NCI-H128 (cell line): ENCODE results near the gene SPOCK1.

ENCODE experiments used
- DNase-seq: peaks from one replicate; lab custom pipeline; 2025; ENCODE audit not compliant: unreplicated experiment; lab: John Stamatoyannopoulos, UW

SPOCK1 gene

DNA sequence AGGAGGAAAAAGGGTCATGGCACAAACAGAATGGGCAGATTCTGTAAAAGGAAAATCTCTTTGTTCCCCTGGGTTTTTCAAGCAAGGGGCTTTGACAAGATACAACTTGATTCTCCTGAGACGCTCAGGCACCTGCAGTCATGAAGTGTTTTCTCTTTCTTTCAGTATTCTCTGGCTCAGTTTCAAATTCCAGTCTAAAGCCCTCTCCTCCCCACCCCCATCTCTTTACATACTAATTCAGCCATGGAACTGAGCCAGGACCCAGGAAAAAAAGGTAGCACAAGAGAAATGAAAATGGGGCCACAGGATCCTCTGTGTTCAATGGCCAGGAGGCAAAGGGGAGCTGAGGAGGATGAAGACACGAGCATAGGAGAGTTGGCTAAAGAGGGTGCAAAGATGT, 408.4 kb downstream of the SPOCK1 start:
- DNase-seq: peak; percentile 15

- DNase-seq: no peak
These were observed 409.0 kb downstream of the SPOCK1 start for GRCh38 chr5:137090151-137090550.

DNA sequence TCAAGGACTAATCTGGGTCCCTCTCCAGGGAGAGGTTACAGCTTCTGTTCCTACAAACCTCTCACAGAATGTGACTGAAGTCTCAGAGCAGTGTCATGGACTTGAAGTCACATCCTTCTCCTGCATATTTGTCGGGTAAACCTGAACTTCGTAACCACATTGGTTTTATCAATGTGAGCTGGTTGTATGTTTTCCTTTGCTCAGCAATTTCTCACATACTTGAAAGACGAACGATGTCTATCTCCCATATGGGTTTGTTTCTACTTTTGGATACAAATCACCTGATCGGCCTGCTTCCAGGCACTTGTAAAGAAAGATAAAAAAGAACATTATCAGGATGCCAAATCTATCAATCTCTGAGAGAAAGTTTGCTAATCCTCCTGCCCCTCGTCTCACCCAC, 411.0 kb downstream of the SPOCK1 start:
- DNase-seq: no peak

DNA sequence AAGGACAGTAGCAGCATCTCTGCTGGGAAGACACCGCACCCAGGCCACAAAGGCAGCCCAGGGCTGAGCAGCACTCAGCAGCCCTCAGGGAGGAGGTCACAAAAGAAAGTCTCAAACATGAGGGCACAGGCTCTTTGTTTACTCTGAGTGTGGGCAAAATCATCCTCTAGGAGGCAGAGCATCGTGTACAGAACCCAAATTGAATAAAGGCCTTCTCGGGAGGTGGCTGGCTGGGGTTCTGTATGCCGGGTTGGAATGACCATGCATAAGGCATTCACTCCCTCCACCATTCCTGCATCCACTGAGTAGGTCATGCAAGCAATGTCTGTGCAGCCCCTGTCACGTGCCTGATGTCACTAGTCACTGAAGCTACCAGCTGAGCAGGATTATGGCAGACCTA, 412.8 kb downstream of the SPOCK1 start:
- no peak for DNase-seq

GRCh38 chr5:137085206-137085605, 413.9 kb downstream of the SPOCK1 start:
- DNase-seq: no peak

DNA sequence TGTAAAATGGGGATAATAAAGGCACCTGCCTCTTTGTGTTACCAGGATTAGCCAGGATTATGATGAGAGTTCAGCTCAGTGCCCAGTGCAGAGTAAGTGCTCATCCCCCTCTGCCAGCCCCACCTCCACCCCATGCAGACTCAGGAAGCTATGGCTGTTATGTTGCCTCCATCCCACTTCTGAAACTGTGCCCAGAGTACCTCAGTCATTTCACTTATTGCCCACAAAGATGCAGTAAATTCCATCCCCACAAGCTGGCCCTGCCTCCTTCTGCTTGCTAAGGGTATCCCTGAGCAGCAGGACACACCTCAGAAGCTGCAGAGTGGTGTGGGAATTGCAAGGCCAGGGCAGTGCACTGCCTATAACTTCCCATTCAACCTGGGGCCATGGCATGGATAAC, 415.1 kb downstream of the SPOCK1 start:
- DNase-seq: no peak

DNA sequence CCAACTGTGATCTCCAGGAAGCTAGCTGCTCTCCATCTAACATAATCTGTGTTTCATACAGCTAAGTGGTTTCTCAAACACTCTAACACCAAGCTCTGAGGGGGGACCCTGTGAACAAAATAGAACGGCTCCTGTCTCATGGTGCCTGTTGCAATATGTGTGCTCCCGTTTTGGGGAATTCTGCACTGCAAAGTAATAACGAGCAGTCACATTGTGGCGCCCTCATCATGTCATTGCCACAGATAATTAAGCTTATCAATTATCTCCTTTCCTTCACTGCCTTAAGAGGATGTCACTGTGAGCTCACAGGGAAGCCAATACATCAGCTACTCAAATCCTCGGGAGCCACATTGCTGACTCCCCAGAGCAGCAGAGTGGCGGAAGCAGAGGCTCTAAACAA, 416.2 kb downstream of the SPOCK1 start:
- DNase-seq: no peak

DNA sequence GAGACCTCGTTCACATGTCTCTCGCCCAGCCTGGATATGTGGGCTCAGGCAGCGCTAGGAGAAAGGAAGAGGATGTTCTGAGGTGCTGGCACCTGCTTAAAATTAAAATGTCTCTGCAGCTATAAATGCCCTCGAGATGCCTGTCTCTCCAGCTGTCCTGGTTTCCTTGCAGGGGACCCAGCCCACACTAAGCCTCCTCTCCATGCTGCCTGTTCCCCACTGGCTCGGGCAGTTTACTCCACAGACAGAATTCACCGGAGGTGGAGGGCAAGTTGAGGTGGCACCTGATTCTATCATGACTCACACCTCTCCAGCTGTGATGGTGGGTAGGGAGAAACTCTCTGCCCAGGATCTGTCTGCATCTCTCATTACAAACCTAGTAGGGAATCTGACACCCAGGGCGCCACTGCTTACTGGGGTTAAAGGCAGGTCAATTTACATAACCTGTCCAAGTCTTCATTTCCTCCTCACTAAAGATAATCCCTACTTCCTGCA, 420.9 kb downstream of the SPOCK1 start:
- DNase-seq: no peak

GRCh38 chr5:137075163-137075970, 423.8 kb downstream of the SPOCK1 start:
- peak; percentile 19 for DNase-seq

GRCh38 chr5:137073189-137073588, 425.9 kb downstream of the SPOCK1 start:
- DNase-seq: no peak

DNA sequence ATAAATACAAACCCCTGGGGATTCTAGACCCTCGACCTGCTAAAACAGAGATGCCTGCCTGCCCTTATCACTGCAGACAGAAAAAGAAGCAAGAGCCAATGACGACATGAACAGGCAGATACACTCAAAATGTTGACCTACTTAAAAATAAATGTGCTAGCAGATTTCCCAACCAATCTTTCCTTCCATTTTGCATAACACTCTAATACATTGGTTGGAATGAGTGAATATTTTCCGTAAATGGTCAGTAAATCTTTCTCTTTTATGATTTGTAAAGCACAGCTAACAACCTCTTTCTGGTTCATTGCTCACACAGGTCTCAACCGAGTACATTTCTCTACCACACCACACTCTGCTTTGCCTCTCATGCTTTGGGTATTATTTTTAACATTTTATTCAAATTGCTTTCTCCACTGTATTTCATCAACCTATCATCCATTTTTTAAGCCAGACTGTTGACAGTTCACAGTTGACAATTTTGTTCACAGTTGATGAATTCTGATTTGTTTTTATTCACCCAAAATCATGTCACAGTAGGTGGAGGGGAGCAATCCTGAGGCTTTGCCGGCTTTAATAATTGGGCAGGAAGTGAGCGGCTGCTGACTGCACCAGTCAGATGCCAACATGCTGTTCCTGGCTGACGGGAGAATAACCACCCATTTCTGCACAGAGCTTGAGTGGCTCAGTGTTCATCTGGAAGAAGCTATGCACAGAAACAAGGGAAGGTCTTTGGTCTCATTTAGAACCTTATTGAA, 426.6 kb downstream of the SPOCK1 start:
- DNase-seq: no peak

DNA sequence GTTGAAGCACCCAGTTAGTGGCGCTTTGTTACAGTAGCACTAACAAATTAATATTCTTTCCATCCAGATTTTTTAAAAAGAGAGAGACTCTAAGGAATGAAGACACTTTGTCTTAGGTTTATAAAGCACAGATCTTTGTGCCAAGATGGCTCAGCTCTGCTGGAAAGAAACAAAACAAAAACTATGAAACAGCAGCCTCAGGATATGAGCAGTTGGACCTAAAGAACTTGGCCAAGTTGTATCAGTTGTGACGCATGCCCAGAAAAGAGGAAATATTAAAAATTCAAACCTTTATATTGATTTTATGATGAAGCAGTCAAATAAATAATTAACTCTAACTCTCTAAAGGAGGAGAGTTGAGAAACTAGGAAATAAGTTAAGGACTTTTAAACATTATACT, 427.2 kb downstream of the SPOCK1 start:
- DNase-seq: no peak

DNA sequence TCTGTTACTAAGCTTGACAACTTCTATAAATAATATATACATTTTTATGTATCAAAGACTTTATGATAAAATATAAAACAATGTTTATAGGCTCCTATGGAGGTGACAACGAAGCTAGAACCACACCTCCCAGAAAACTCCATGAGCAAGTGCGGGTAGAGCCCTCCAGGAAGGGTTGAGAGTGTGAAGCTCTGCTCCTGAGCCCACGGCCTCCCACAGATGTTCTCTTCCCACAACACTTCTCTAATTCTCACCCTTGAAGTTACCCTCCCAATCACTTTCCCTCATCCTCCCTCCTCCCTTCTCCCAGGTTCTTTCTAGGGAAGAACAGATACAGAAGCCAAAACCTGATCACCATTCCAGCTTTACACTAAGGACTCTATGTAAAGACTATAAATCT, 427.6 kb downstream of the SPOCK1 start:
- no peak for DNase-seq

DNA sequence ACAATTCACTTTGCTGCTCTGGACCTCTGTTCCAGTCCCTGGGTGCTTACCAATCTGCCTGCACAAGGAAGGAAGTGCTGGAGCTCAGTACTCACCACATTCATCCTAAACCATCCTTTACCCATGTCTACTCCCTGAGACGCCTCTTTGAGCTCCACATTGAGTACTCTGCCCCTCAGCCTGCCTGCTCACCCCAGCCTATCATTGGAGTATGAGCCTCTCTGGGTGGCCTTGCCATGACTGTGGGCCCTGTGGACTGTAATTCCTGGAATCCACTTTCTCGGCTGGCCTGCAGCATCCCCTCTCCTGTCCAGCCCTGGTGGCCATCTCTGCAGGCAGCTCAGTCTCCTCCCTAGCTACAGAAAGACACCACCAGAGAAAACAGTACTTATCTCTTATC, 428.6 kb downstream of the SPOCK1 start:
- no peak for DNase-seq

GRCh38 chr5:137069358-137069757, 429.8 kb downstream of the SPOCK1 start:
- no peak for DNase-seq

GRCh38 chr5:137061382-137061781, 437.7 kb downstream of the SPOCK1 start:
- DNase-seq: no peak

GRCh38 chr5:137058089-137058488, 441.0 kb downstream of the SPOCK1 start:
- DNase-seq: no peak

GRCh38 chr5:137056676-137057075, 442.4 kb downstream of the SPOCK1 start:
- no peak for DNase-seq

GRCh38 chr5:137055271-137055872, 443.8 kb downstream of the SPOCK1 start:
- DNase-seq: no peak

DNA sequence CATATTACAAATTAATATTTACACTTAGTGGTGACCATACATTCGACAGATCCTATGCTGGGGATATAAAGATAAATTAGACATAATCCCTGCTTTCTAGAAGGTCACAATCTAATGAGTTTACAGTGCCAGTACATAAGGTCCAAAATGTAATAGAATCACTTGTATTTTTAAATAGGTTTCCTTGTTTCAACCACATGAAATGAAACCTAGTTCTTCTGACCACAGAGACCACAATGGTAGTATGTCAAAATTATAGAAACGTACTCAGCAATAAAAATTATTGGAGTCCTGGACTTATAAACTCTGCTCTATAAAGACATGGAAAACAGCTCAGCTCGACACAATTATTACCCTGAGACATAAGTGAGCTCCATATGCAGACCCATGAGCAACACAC, 444.3 kb downstream of the SPOCK1 start:
- DNase-seq: no peak

GRCh38 chr5:137054335-137054734, 444.8 kb downstream of the SPOCK1 start:
- DNase-seq: no peak

GRCh38 chr5:137051161-137051560, 448.0 kb downstream of the SPOCK1 start:
- DNase-seq: no peak
